GM12873 (cell line): ENCODE results near the gene IL1RN.

Experiments used
- TF ChIP-seq, protein P1 (sequence below): IDR thresholded peaks from 2 replicates; pipeline ENCODE4 v1.5.1; 2012; ENCODE audit warnings: low read depth, mild to moderate bottlenecking, moderate library complexity, low read length, control low read depth; ENCODE audit not compliant: insufficient read depth; ENCODE audit errors: missing control alignments

IL1RN gene

DNA sequence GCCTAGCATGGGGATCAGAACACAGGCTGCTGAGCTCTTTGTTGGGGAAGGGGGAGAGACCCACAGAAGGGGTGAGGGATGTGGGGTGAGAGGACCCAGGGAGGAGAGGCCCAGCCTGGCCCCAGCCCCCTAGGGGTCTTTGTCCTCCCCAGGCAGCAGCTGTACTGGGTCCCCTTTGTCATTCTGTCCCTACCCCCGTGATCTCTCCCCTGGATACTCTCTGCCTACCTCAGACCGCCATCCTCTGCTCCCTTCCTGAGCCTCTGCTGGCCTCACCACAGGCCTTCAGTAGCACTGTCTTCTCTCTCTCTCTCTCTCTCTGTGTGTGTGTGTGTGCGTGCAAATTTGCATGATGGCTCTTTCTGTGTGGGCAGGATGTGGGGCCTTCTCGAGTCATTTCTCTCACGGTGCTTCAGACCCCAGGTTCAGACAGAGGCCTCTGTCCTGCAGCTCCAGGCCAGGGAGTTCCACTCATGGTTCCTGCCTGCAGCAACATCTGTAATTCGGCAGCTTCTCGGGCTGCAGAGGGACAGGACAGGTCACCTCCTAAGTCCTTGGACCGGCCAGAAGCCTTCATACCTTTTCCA is 47.7 kb downstream of the IL1RN start:
- TF ChIP-seq, protein P1, sequence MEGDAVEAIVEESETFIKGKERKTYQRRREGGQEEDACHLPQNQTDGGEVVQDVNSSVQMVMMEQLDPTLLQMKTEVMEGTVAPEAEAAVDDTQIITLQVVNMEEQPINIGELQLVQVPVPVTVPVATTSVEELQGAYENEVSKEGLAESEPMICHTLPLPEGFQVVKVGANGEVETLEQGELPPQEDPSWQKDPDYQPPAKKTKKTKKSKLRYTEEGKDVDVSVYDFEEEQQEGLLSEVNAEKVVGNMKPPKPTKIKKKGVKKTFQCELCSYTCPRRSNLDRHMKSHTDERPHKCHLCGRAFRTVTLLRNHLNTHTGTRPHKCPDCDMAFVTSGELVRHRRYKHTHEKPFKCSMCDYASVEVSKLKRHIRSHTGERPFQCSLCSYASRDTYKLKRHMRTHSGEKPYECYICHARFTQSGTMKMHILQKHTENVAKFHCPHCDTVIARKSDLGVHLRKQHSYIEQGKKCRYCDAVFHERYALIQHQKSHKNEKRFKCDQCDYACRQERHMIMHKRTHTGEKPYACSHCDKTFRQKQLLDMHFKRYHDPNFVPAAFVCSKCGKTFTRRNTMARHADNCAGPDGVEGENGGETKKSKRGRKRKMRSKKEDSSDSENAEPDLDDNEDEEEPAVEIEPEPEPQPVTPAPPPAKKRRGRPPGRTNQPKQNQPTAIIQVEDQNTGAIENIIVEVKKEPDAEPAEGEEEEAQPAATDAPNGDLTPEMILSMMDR: no peak

DNA sequence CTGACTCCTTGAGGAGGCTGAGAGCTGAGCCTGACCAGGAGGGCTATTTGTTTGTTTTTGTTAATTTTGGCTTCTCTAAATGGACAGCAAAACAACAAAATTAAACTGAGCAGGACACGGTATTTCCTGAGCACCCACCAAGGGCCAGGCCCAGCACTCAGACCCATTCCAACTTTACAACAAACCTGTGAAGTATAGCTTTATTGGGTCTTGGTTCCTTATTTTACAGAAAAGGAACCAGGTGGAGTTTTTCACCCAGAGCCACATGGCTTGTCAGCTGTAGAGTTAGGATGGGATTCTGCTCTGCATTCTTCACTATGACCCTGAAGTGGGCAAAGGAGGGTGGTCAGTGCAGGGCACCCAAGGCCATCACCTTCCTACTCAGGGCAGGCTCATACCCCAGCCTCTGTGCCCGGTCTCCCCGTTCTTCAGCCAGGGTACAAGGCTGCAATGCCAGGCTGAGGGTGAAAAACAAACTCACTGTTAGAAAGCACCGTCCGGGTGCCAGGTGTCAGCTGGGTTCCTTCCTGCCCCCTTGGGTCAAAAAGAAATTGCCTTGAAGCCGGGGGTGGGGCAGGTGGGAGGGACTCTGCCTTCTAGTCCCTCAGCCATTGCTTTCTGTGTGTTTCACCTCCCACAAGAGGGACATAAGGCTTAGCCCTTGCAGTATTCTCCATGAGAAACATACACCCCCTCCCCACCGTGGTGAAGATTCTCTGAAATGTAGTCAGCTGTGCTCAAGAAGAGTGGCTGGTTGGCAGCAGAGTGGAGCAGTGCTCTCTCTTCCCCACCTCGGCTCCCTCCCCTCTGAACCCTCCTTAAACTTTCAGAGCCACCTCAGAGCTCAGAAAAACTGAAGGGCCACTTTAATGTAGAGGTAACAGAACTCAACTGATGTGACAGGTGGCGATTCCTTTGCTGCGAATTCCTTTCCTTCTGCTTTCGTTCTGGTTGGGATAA is 48.6 kb downstream of the IL1RN start:
- TF ChIP-seq, protein P1: no peak

DNA sequence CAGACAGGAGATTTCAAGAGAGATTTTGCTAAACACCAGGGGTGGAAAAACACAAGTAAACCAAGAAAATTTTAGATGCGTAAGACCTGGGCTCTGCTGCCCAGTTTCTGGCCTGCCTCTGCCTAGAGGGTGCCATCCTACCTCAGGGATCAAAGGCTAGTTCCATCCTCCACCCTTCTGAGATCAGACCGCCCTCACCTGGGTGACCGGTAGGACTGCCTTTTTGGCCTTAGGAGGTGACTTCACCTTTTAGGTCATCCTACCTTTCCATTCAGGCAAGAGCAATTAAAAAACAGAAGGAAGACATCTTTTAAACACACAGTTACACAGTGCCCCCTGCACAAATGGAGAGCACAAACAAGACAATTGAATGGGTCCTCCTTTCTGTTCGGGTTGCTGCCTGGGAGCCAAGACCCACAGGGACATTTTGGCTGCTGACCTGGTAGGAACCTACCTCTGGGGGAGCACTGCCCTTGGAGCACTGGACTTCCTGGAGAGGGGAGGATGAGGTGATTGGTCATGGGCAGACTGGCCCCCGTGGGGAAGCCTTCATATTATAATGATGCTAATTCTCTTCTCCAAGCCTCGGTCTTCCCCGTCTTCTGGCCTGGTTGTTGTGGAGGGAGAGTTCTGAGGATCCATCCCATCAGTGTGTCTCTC is 49.4 kb downstream of the IL1RN start:
- TF ChIP-seq, protein P1: no peak

DNA sequence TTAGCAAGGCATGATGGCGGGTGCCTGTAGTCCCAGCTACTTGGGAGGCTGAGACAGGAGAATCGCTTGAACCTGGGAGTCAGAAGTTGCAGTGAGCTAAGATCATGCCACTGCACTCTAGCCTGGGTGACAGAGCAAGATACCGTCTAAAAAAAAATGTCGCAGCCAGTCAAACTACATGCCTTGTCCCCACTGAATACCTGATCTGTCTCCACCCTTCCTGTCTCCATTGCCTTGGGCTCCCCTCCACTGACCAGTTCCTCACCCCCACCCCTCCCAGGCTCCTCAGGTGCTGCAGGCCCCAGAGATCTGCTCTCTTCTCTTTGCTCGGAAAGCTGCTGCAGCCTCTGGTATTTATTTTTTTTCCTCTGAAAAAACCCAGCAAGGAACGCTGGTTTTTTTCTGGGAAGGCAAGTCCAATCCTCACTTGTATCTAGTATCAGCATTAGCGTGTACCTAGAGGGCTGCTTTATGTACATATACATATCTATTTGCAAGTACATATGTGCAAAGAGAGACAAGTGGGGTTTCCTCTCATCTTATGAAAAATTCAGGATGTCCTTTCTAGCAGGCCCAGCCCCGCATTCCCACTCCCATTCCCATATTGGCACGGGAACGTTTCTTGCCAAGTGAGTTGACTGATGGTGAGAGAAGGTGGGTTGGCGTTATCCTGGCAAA is 50.8 kb downstream of the IL1RN start:
- TF ChIP-seq, protein P1: no peak

DNA sequence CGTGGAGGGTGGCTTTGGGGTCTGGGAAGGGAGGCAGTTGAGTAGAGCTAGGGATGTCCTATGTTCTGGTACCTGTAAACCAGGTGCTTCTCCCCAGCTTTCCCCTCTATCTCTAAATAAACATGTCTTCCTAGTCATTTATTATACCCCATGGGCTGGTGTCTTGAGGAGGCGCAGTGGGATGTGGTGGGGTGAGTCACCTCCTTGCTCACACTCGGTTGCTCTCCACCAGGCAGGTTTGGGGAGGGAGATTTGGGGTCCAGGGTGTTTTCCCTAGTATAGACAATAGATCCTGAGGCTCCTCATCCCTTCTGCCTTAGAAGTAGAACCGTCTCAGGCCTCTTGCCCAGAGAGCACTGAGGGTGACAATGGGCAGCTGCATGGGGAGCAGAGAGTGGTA is 51.5 kb downstream of the IL1RN start:
- TF ChIP-seq, protein P1: no peak

DNA sequence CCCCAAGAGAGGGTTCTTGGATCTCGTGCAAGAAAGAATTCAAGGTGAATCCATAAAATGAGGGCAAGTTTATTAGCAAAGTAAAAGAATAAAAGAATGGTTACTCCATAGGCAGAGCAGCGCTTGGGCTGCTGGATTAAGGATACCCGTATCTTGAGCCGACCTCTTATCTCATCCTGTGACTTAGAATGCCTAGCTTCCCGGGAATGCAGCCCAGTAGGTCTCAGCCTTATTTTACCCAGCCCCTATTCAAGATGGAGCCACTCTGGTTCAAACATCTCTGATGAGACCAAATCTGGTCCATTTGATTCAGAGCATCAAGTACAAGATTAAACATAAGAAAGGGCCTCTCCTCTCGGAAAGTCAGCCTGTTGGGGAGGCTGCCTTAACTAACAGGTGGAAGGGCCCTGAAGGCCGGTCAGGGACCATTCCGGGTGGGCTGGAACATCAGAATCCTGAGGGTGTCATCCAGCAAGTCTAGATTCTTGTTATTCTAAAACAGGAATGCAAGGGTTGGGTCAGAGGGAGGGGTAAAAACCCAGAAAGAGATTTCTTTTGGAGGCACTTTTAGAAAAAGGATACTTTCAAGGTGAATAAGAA is 52.1 kb downstream of the IL1RN start:
- TF ChIP-seq, protein P1: no peak
